GM18907 (cell line): ENCODE measurements around the gene DENND1A.
"Not testable (repeated sequence)": the region's sequence is repeated elsewhere in the genome, so short reads cannot be mapped to it uniquely, and the experiment has no call there.

ENCODE experiments used
- ATAC-seq: cut with Tn5 transposase; IDR thresholded peaks from one replicate; pipeline ENCODE4 v1.9.1; 2021; ENCODE audit warnings: mild to moderate bottlenecking, moderate library complexity; ENCODE audit not compliant: unreplicated experiment

DENND1A gene

GRCh38 chr9:123823194-123823947 is 106.6 kb downstream of the DENND1A start:
- ATAC-seq, result no peak

- ATAC-seq, result no peak
Observed at GRCh38 chr9:123821619-123822018, 108.3 kb downstream of the DENND1A start.

- no peak for ATAC-seq
Observed at GRCh38 chr9:123820139-123820538, 109.8 kb downstream of the DENND1A start.

GRCh38 chr9:123816817-123817472 is 113.0 kb downstream of the DENND1A start:
- no peak for ATAC-seq

- ATAC-seq, result not testable (repeated sequence)
Observed at GRCh38 chr9:123815856-123816255, 114.1 kb downstream of the DENND1A start.

GRCh38 chr9:123814496-123814895 is 115.4 kb downstream of the DENND1A start:
- ATAC-seq, result no peak

GRCh38 chr9:123812984-123813383 is 116.9 kb downstream of the DENND1A start:
- ATAC-seq, result no peak

GRCh38 chr9:123807251-123807650 is 122.7 kb downstream of the DENND1A start:
- ATAC-seq, result no peak

- ATAC-seq, result no peak
Observed at GRCh38 chr9:123806829-123807228, 123.1 kb downstream of the DENND1A start.

- no peak for ATAC-seq
Observed at GRCh38 chr9:123798195-123798594, 131.7 kb downstream of the DENND1A start.

GRCh38 chr9:123796618-123797484 is 133.1 kb downstream of the DENND1A start:
- ATAC-seq, result no peak

- no peak for ATAC-seq
Observed at GRCh38 chr9:123796094-123796493, 133.8 kb downstream of the DENND1A start.

- ATAC-seq, result no peak
Observed at GRCh38 chr9:123795336-123795735, 134.6 kb downstream of the DENND1A start.

GRCh38 chr9:123792501-123792900 is 137.4 kb downstream of the DENND1A start:
- no peak for ATAC-seq

GRCh38 chr9:123789554-123790292 is 140.2 kb downstream of the DENND1A start:
- ATAC-seq, result no peak

- ATAC-seq, result no peak
Observed at GRCh38 chr9:123787416-123787815, 142.5 kb downstream of the DENND1A start.

GRCh38 chr9:123784518-123784917 is 145.4 kb downstream of the DENND1A start:
- no peak for ATAC-seq

GRCh38 chr9:123778232-123778902 is 151.6 kb downstream of the DENND1A start:
- ATAC-seq, result no peak

GRCh38 chr9:123776708-123777537 is 153.0 kb downstream of the DENND1A start:
- ATAC-seq, result no peak
